ENCODE data around the gene LCP2.
"Not testable (repeated sequence)": the region's sequence is repeated elsewhere in the genome, so short reads cannot be mapped to it uniquely, and the experiment has no call there.

The LCP2 gene

DNA sequence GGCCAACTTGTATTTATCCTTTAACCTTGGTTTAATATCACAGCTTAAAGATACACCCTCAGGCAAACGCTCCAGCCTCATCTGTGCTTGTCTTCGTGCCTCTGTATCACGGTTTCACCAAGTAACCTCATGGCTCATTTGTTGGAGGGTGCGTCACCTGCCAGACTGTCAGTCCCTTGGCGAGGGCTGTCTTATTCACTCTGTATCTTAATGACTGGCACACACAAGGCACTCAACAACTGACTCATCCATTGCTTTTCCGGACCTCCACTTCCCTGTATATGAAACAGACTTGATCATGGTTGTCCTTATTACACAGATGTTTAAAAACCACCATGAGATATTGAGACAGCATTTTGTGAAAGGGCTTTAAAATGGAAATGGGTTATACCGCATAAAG lies 28.0 kb downstream of the LCP2 start:
- DNase-seq: no peak

DNA sequence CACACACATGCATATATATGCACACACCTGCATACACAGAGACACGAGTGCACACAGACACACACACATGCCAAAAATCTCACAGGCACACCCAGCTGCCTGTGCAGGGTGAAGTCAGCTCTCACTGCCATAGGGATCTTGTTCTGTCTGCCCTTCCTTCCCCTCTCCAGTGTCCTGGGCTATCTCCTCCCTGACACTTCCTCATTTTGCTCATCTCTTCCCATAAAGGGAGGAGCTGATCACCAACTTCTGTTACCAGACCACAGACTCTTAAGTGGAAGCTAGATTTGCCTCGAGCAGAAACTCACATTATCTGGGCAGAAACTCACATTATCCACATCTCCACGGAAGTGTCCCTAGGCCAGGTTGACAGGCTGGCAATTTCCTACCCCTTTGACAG lies 28.7 kb downstream of the LCP2 start:
- no peak for DNase-seq

DNA sequence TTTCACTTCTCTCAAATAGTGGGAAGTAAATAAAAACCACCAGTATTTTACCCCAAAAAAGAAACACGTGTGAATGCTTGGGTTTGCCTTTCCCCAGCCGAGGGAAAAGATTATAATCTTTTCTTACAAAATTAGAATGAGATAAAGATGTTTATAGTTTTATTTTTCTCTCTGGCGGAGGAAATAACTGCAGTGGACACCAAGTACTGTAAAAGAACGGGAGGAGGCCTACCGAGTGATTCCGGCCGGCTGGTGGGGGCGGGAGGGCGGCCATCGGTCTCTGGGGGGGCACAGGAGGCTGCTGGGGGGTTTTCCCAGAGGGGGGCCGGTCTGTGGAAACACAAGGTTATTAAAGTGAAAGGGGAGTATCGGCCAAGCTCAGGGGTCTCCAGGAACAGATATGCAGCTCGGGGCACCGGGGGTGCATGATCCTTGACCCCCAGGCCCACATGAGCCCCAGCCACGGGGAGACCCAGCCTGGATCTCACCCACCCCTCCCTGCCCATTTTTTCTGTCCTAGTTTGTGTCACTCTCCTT lies 29.4 kb downstream of the LCP2 start:
- DNase-seq: no peak

DNA sequence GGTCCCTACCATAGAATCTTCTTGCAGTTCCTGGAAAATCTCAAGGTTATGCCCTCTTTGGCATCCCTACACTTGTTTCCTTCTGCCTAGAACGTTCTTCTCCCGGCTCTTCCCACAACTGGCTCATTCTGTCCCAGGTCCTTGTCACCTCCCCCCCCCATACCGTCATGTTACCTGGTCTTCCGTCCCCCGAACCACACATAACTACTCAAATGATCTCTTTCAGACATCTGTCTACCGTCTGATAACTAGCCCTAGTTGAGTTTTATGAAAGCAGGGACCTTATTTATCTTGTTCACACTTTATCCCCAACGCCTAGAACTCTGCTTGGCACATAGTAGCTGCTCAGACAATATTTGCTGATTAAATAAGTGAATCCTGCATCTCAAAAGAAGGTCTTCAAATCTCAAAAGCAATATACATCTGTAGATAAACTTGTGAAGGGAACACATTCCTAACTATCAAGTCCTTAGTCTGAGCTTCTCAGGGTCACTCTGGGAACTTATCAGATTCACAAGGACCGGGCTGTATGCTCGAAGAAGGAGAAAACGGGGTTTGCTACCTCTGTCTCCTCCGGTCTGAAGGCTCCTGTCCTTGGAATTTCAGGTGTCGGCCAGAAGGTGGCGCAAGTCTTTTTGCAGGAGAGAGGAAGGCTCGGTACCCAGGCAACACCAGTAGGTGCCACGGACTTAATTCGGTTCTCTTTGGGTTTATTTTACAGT lies 30.0 kb downstream of the LCP2 start:
- peak; percentile 69 for DNase-seq

DNA sequence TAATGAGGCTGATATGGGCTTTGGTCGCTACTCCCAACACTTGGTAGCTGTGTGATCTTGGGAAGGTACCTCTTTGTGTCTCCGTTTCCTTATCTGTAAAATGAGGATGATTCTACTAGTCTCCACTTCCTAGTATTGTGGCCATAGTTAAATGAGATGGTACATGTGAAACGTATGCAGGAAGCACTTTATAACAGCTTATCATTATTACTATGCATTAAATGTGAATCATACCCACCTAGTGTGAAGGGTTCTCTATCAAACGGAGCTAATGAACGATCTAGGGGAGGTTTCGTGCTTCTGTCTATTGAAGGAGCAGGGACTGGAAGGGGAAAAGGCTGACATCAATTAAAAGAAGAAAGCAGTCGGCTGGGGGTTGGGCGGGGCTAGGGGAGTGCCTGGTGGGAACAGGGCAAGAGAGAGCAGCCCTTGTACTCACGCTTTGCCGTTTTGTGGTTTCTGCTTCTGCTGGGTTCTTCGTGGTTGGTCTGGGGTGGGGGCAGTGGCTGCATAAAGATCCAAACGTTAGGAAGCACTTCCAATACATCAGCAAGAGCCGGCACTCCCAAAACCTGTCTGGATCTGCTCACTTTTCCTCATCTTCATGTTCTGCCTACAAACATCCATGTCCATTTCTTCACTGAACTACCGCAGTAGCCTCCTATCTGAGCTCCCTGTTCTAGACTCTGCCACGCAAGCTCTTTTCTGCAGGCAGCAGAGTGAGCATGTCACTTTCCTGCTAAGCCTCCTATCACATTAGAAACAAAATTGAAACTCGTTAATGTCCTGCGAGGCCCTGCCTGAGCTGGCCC lies 30.8 kb downstream of the LCP2 start:
- no peak for DNase-seq

DNA sequence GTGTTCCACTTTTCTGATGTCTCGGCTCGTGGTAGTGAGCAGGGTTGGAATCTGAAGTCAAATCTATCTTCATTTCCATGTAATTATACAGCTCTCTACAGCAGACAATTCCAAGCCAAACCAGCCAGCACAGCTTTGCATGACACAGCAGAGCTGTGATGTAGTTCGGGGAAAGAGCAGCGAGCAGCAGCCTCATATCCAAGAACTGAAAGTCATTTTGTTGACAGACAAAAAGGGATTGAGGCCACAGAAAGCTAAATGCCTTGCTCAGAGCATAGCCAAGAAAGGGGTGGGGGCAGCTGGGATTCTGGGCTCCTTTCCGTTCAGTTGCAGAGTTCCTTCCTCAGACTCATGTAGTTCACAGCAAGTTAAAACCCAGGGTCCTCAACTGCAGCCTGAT lies 32.1 kb downstream of the LCP2 start:
- no peak for DNase-seq

DNA sequence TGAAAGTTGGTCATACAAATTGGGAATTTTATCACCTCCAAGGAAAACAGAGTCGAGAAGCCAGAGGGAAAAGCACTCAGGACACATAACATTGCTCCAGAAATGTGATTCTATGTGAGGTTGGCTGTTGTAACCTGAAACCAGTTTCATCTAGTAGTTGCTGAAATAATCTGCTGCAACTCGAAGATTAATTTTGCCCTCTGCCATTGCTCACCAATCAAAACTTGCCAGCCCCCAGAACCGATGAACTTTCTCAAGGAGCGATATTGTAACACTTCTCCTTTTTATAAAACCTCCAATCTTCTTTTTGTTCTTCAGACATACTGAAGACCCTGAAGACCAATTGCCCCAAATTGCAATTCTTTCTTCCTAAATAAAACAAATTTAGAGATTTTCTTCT lies 33.7 kb downstream of the LCP2 start:
- DNase-seq: no peak

DNA sequence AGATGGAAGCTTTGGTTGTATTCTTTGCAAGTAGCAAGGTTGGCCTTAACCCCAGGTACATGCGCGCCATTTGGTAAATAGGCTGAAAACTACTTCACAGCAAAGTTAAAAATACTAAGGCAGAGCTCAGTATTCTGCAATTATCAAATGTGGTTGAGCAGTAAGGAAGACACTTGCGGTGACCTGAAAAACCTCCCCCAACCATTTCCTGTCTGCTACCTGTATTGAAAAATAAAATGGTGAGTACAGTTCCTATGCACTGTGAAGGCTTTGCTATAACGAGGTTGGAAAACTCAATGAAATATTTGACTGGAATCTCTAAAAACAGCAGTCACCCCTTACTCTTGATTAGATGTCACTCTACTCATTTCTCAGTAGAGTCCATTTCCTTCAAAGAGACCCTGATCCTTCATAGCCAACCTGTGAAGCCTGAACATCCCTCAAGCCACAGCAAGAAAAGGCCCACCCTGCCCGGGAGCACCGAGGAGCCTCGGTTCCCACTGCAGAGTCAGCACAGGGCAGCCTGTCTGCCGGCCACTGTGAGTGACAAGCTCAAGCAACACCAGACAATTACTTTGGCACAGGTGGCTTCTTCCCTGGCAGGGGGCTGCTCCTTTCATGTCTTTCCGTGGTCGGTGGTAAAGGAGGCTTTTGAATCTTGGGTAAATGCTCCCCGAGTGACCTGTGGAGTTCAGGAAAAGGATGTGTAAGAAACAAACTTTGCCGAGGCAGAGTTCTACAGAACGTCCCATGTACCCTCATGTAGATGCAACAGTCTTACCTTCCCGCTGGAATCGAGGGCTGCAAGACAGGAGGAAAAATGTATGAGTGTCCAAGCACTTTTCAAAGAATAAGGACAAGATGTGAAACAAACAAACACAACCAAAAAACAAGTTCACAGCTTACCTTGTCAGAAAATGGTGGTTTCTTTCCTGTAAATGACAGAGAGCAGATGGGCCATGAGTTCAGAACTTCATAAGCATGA lies 35.2 kb downstream of the LCP2 start:
- no peak for DNase-seq

DNA sequence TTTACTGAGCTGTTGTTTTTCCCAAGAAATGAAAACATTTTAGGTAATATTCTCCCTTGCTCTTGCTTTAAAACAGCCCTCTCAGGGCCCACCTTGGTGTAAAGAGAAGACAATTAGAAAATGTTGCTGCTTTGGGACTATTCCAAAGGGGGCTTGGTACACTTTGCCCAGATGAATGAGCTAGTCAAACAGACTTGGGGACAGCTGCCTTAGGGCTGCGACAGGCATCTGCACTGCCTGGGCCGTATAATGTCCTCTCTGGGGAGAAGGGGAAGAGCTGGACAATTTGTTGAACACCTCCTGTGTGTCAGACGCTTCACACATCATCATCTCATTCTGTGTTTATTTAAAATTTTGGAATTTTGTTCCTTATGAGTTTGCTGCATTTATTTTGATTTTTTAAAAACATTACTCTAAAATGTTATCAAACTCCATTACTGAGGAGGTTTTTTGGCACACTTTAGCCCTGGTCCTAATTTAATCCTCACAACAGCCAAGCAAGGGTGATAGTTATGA lies 36.0 kb downstream of the LCP2 start:
- DNase-seq: no peak

DNA sequence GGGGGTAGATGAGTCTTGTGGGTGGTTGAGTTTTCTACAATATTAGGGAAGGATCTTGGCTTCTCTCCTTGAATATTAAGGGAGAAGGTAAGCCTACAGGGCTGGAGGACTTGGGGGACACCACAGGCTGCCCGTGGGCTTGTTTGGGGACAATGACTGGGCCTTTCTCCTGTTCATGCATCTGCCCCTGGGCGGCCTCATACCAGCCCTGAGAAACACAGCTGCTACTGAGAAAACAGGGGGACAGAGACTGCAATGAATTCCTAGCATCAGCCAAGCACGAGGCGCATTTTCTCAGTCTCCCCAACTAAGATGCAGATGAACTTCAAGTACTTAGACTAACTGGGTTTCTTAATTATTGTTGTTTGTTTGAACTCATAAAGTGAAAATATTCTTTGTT lies 40.2 kb downstream of the LCP2 start:
- DNase-seq: no peak

DNA sequence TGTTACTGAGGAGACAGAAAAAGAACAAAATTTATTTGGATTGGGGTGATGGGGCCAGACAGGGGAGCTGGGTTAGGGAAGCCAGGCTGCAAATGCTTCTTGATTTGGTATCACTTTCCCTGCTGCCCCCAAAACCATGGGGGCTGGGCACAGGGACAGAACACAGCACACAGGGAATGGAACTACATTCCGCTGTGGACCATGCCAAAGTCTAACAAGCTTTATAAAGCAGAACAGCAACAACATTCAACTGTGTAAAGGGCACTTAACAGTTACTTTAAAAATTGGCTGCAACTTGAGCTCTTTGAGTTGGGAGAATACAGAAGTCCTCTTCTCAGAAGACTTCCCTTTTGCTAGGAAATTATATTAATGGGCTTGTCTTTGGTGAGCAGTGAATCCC lies 41.0 kb downstream of the LCP2 start:
- DNase-seq: no peak

DNA sequence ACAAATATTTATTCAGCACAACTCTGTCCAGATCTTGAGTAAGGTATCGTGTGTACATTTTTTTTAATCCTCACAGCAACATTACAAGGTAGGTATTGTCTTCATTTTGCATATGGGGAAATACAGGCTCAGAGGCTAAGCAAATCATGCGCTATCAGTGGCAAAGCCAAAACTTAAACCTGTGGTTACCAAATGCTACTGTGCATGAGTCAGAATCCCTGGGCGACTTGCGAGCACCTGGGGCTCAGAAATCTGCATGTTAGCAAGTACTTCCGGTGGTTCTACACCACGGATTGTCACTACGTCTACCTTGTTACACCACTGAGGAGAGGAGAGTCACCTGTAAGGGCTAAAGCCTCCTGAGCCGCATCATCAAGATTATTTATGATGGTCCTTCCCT lies 43.5 kb downstream of the LCP2 start:
- DNase-seq: no peak

DNA sequence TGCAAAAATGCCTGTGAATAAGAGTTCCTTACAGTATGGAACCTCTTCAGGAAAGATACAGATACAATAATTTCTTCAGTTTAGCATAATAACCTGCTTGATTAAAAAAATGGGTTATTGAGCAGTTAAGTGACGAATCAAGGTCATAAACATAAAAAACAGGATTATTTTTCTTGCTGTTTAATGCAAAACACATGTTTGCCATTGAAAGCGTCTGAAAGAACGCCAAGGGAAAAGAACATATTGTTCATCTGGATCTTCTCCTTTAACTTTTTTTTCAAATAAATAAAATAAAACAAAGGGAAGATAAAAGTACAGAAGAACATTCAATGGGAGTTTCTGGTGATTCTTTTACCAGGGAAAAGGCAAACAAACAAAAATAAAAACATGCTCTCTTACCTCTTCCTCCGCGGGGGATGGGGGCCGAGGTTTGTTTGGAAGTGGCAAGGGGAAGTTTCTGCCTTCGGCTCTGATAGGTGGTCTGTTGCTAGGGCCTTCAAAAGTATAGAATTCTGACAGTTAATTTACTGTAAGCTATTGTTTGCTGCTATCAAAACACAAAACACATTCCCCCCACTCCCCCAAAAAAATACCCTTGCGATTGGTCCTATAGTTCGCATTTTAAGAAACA lies 44.7 kb downstream of the LCP2 start:
- no peak for DNase-seq

DNA sequence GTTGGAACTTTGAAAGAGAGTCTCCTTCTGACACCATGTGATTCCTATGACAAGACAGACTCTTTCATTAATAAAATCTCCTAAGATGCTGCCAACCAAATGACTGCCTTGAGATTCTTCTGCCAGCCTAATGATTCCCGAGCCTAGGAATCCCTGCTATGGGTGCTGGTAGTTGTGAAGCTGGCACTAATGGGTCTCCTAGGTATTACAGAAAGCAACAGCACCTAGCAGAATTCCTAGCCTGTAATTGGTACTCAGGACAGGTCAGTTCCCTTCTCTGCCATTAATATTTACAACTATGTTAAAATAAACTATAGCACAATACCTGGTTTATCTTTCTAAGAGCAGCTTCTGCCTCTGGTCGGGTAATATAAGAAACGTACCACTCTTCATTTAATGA lies 45.5 kb downstream of the LCP2 start:
- DNase-seq: no peak

DNA sequence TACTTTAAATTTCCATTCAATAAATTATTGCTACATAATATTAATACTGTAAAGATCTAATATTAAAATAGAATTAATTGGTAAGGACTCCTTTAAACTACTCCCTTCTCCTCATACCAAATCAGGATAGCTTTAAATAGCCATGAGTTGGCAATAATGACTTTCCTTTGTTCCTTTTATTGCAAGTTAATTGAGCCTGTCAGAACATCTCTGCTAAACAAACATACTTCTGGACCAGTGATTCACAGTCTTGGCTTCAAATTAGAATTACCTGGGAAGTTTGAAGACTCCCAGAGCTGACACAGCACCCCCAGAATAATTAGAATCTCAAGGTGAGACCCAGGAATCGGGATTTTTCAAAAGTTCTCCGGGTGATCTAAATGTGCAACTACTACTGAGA lies 46.1 kb downstream of the LCP2 start:
- DNase-seq: no peak

DNA sequence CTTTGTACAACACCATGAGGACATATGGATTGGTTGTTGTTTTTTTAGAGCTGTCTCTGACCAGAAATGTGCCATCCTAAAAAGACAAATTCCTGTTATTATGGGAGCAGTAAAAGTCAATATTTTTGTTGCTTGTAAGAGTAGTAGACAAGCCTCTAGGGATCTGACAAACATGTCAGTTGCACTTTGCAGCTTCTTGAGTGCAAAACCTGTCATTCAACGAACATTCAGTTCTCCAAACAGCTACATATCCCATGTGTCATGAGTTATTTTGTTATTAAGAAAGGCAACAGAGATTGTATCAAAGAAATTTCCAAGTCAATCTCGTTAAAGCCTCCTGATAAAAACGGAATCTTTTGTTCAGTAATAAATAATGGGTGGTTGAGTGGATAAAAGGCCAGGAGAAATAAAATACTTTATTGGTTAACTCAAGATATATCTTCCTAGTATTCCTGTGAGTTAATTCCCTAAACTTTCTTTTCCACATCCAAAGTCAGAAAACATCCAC lies 46.7 kb downstream of the LCP2 start:
- DNase-seq: no peak

DNA sequence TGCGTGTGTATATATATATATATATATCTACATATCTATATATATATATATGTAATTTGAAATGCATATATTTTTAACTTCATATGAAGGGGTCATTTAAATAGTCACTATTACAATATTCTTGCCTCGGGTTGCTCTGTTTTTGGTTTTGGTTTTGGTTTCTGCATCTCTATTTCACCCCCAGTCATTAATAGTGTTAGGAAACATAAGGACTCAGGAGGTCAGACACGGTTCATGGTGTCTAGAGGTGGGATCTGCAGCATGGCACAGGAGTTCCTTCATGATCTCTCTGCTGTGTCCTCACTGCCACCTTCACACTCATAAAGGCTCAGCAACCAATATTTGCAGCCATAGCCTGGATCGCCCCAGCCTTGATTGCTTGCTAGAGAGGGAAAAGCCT lies 48.2 kb downstream of the LCP2 start:
- DNase-seq: no peak

DNA sequence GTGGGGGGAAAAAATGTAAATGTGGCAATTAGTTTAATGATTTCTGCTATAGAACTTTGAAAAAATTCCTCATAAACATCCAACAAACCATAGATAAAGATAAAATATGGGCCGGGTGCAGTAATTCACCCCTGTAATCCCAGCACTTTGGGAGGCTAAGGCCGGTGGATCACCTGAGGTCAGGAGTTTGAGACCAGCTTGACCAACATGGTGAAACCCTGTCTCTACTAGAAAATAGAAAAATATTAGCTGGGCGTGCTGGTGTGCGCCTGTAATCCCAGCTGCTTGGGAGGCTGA lies 48.7 kb downstream of the LCP2 start:
- not testable (repeated sequence) for DNase-seq

DNA sequence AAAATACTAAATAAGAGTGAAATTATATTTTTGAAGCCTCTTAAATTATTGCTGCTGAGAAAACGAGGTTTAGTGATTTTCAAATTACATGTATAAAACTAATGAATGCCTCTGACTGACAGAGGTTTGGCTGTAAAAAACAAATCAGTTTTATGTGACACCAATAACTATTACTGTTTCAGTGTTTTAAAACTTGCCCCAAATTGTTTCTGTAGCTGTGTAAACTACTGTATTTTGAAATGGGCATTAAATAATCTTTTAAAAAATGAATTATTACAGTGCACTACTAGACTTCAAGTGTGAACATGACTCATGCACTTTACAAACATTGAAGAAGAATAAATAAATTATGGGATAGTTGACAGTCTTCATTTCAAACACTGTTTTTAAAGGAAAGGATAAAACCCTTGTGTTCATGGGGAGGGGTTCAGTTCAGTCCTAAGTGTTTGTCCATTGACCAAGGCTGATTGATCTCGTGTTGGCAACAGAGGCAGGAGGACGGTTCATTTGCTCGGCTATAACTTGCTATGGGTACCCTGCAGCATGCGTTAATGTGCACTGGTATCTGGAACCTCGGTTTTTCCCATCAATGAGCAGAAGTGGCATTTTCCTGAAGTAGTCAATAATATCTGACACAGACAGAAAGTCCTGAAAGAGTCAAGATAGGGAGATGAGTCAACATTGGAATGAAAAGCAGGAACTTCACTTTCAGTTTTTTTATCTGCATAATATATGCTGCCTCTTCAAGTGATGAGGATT lies 49.2 kb downstream of the LCP2 start:
- no peak for DNase-seq

DNA sequence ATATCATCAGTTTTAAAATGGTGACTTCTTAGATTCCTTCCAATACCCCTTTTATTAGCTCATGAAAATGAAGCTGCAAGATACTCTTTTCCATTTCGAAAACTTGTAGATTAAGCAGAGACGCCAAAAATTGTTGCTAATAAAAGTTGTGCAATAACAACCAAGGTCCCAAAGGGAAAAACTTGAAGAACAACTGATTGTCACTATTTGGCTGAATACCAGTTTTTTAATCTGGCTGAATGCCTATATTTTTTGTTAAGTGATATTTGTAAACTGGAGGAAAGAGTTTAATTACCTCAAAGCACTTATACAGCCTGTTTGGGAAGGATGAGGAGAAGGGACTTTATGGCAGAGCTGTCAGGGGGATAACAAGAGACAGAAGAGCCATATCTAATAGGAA lies 50.2 kb downstream of the LCP2 start:
- DNase-seq: no peak

DNA sequence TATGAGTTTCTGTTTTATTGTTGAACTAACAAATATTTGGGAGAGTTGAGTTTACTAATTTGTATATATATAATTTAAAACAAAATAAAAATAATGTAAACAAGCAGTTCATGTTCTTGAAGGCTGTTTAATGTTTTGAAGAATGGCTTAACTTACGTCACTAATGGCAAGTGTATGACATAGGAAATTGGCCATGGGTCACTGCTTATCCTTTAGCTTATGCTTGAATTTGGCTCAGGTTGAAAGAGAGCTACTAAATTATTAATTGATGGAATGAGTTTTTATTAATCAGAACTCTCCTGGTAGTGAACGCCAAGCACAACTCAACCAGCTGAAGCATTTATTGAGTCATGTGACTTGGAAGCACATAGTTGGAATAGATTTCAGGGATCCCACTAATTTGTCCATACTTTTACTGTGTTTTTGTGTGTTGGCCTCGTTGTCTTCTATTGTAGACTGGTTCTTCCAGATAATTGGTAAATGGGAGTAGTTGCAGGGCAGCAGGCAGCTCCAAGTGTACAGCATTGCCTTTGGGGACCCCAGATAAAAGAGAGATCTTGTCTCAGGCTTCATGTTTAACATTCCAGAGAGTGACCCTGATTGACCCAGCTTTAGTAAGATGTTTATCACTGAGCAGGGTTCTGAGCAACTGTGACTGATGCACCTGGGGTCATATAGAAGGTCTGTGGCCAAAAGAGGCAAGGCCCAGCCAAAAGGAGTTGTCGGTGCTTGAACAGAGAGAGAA lies 51.3 kb downstream of the LCP2 start:
- no peak for DNase-seq

All from NCI-H1092 treated with DMSO at 0.1 percent for 48 hours (cell line).